ENCODE data around the gene C12orf57. TPM values are rescaled to one million over a fixed set of nuclear protein-coding genes. Genes with fewer than 3 reads are reported as not detected.

The C12orf57 gene
- total and polyA plus RNA-seq, 2 of the 13 experiments (the other 11 are each of a cell fraction or from before 2014, with no cell fraction given), result 84.0 to 287 TPM

DNA sequence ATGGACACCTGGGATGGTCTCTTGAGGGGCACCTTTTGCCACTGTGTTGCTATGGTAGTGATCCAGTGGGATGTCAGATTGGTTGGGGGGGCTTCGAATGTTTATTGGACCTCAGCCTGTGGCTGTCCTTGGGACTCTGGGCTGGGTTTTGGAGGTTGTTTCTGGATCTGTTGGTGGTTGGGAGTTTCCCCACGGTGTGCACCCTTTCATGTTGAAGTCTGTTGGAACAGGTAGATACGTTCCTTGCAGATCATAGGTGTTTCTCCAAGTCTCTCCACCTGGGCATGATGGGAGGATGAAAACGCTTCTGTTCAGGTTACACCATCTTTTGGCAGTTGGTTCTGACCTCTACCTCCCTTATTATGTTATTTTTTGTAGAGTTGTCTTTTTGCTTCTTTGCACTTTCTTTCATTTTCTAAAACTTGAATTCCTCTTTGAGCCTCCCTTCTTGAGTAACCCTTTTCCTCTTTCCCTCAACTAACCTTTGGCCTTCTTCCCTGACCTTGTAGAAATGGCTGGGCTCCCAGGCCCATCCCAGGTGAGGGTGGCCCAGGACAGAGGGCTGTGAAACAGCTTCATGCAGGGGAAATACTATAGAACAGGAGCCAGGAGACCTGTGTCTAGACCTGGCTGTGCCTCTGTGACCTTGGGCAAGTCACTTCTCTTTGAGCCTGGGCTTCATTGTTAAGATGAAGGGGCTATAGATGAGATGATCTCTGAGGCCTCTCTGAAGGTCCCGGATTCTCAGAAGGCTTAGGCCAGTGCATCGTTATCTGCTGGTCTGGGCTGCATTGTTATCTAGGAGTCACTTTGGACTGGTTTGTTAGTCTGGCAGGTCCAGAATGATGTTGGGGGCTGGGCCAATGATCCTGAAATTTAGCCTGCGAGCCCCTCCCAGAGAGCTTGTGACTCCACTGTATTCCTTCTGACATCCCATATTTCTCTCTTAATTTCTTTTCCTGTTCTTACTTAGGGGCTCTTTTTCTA, 14.1 kb upstream of the C12orf57 start:
- 45% methylated on average over 4 of the region's 7 CpGs for WGBS (ENCODE audit: low lambda C conversion rate)
- peaks cover 7 to 10% of the 10 kb centered on the region in 2 experiments for H3K36me3 ChIP-seq (replicated peaks in 1 of 2; ENCODE audit: control insufficient read depth in 1 of 2, insufficient read depth in 2 of 2, low read length in 2 of 2)
- in situ Hi-C loops (cut with HindIII; ENCODE audit: extremely low pct_ligation_motif_present, low pct_unique_long_range_greater_than_20kb) (no loop called here), intact Hi-C loops (cut with micrococcal nuclease; ENCODE audit: unreplicated experiment) (loop anchor here (5.0 kb wide), 1 partner anchor 183 kb away; no protein-coding TSS in a partner anchor)
- no peaks in the 10 kb centered on the region; a peak in 1 of 5 replicates for H3K27me3 ChIP-seq (ENCODE audit: control insufficient read depth in 1 of 2, insufficient read depth in 2 of 2, low read length in 2 of 2)
- TF ChIP-seq ZBTB7A (CRISPR knock-in tag; IDR thresholded peaks at IDR 0.05), result no peak
- TF ChIP-seq, protein P1, sequence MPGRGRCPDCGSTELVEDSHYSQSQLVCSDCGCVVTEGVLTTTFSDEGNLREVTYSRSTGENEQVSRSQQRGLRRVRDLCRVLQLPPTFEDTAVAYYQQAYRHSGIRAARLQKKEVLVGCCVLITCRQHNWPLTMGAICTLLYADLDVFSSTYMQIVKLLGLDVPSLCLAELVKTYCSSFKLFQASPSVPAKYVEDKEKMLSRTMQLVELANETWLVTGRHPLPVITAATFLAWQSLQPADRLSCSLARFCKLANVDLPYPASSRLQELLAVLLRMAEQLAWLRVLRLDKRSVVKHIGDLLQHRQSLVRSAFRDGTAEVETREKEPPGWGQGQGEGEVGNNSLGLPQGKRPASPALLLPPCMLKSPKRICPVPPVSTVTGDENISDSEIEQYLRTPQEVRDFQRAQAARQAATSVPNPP (CRISPR knock-in tag; IDR thresholded peaks at IDR 0.05), result no peak
- TF ChIP-seq PLSCR1 (CRISPR knock-in tag; IDR thresholded peaks at IDR 0.05; ENCODE audit: borderline replicate concordance), result no peak
- TF ChIP-seq PBX3 (CRISPR knock-in tag; IDR thresholded peaks at IDR 0.05; ENCODE audit: borderline replicate concordance), result no peak
- no peak for TF ChIP-seq ZKSCAN8 (CRISPR knock-in tag; IDR thresholded peaks at IDR 0.05; ENCODE audit: borderline replicate concordance)
- no peak for TF ChIP-seq ARID3A (IDR thresholded peaks at IDR 0.05; ENCODE audit: low read depth, low read length)
- no peak for TF ChIP-seq HNRNPK (IDR thresholded peaks at IDR 0.05; ENCODE audit: low read depth, low read length, poor library complexity, severe bottlenecking)
- TF ChIP-seq, protein P2, sequence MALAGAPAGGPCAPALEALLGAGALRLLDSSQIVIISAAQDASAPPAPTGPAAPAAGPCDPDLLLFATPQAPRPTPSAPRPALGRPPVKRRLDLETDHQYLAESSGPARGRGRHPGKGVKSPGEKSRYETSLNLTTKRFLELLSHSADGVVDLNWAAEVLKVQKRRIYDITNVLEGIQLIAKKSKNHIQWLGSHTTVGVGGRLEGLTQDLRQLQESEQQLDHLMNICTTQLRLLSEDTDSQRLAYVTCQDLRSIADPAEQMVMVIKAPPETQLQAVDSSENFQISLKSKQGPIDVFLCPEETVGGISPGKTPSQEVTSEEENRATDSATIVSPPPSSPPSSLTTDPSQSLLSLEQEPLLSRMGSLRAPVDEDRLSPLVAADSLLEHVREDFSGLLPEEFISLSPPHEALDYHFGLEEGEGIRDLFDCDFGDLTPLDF (CRISPR knock-in tag; IDR thresholded peaks at IDR 0.05), result no peak
- ATAC-seq (no peak), DNase-seq (ENCODE audit: low spot score) (no peak), FAIRE-seq (no peak)
- ChIA-PET CTCF (ENCODE audit: low intra/inter-chr PET ratio, low total read pairs) (no interaction called here), POLR2A (interaction anchor here (0.7 to 2.7 kb wide), 7 partner anchors 8 to 60 kb away, joined by 3 to 24 read pairs (median 4); partner anchors contain the start of genes C12orf57 and RNU7-1)
- H3K9me3 ChIP-seq (ENCODE audit: low read length), result no peaks in the 10 kb centered on the region
- H3K4me2 ChIP-seq (ENCODE audit: low read depth, low read length), result peak overlapping the region; percentile 88
- no peak overlapping the region for H2AFZ ChIP-seq (ENCODE audit: low read length)
- peak overlapping the region; percentile 82 to 93 (median 90) for H3K4me3 ChIP-seq (replicated peaks in 1 of 3; ENCODE audit: insufficient read depth in 1 of 3, low read depth in 2 of 3, low read length in 3 of 3)
- no peaks in the 10 kb centered on the region for H4K20me1 ChIP-seq (ENCODE audit: insufficient read depth, low read length)
- peaks cover 30% of the 10 kb centered on the region for H3K79me2 ChIP-seq (ENCODE audit: insufficient read depth, low read length)
- peak overlapping the region; percentile 81 for H3K9ac ChIP-seq (ENCODE audit: insufficient read depth, low read depth, low read length)
- peaks cover 57% of the 10 kb centered on the region for H3K4me1 ChIP-seq (ENCODE audit: insufficient read depth, low read length)
- no TSS peak for BruUV-seq (replicated peaks)
- peak overlapping the region; percentile 54 for H3K27ac ChIP-seq (ENCODE audit: extremely low read length, insufficient read depth, low read length)
